Activated naive CD4-positive, alpha-beta T cell treated with anti-CD3 and anti-CD28 coated beads, Interleukin-2, amount 50 U/mL, for 72 hours (primary cell): ENCODE results near the gene ZNF8. TPM values are rescaled to one million over a fixed set of nuclear protein-coding genes. Genes with fewer than 3 reads are reported as not detected.

ENCODE experiments used
- ATAC-seq, 2 donors: fragments of 150-1000 bp; cut with Tn5 transposase; 2 replicates each; pipeline ENCODE4 v1.10.0; 2021; ENCODE audit warnings: mild to moderate bottlenecking in 2 of 2, moderate library complexity in 2 of 2
- DNase-seq, 2 donors: peaks; one replicate each; pipeline ENCODE4 v3.0.0; 2021 to 2022; ENCODE audit warnings: low spot score in 2 of 2
- H3K27ac Mint-ChIP-seq, 2 donors: one replicate each; pipeline ENCODE4 v1.8.0; 2022; ENCODE audit warnings: mild to moderate bottlenecking in 2 of 2, mixed read lengths in 2 of 2
- H3K36me3 Mint-ChIP-seq, 2 donors: one replicate each; pipeline ENCODE4 v1.8.0; 2022; ENCODE audit warnings: mixed read lengths in 2 of 2
- H3K9me3 Mint-ChIP-seq, 2 donors: one replicate each; pipeline ENCODE4 v1.8.0; 2022; ENCODE audit warnings: mixed read lengths in 2 of 2
- total RNA-seq, 2 donors: library from RNA; stranded (reverse); gene quantifications; one replicate each; pipeline ENCODE4 v1.2.3, GENCODE V29; 2022

ZNF8 gene
- total RNA-seq, 2 donors from 2014 or later: 4.5 to 5.6 TPM

DNA sequence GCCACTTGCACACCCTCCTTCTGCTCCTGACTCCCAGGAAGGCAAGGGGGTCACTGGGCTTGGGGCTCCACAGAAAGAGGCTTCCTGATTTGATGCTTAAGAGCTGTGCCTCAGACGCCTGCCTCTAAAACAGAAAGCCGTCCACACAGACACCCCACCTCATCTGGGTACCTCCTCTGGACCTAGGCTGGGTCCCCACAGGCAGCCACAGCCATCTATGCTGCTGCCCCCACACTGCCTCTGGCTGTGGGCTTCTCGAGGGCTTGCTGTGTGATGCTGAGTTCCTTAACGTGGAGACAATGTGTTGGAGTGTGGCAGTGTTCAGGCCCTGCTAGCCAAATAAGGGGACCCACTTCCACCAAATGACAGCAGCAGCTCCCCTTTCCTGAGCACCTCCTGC, 39.5 kb downstream of the ZNF8 start:
- Mint-ChIP-seq H3K36me3 (peaks cover 20 to 37% of the 10 kb centered on the region in 2 donors), H3K9me3 (peaks cover 0 to 5% of the 10 kb centered on the region in 2 donors), H3K27ac (no peak overlapping the region)
- DNase-seq (no peak), ATAC-seq (no peak)

DNA sequence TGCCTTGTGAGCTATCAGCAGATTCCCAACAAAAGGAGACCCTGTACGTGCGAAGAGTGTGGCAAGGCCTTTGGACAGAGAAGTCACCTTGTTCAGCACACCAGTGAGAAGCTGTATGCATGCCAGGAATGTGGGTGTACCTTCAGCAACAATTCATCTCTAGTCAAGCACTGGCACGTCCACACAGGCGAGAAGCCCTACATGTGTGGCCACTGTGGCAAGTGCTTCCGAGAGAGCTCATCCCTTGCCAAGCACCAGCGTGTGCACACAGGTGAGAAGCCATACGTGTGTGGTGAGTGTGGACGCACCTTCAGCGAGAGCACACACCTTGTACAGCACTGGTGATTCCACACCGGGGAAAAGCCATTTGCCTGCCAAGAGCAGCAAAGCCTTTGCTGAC, 40.5 kb downstream of the ZNF8 start:
- H3K27ac Mint-ChIP-seq: no peak overlapping the region
- no peak for DNase-seq
- H3K36me3 Mint-ChIP-seq: peaks cover 13 to 28% of the 10 kb centered on the region in 2 donors
- ATAC-seq: no peak
- peaks cover 0 to 5% of the 10 kb centered on the region in 2 donors for H3K9me3 Mint-ChIP-seq

DNA sequence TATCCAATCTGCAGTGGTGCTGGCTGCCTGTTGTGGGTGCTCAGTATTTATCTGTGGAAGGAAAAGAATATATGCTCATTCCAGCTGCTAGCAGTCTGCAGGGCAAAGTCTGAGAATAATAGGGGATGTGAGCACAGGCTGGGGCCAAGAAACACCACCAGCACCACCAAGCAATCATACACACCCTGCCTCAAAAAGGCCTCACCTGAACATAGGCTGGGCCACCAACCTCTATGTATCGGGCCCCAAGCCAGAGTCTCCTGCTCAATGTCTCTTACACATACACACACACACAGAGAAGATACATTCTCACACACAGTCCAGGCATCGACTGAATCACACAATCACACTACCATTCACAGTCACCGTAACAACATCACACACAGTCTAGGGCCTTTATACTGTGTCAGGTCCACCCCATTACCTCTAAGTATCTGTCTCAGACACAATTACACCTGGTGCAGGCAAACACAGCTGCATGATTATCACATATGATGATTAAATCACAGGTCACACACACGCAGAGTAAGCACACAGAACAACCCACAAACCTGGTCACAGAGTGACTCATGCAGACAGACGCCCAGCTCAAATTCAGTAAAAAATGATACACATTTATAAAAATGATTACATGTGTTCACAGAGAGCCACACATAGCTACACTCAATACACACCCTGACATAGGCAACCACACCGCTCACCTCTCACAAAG, 46.7 kb downstream of the ZNF8 start:
- peak in 1 of 2 donors; percentile 4 for ATAC-seq
- Mint-ChIP-seq H3K36me3 (peaks cover 4 to 8% of the 10 kb centered on the region in 2 donors), H3K27ac (no peak overlapping the region), H3K9me3 (no peaks in the 10 kb centered on the region)
- no peak for DNase-seq

DNA sequence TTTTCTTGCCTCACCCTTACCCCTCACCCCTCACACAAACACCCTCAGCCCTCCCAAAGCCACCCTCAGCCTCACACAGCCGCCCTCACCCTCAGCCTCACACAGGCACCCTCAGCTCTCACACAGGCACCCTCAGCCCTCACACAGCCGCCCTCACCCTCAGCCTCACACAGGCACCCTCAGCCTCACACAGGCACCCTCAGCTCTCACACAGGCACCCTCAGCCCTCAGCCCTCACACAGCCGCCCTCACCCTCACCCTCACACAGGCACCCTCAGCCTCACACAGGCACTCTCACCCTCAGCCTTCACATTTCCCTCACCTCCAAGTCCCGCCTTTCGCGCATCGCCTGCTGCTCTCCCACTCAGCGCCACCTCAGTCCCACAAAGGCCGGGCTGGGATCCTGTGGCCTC, 47.8 kb downstream of the ZNF8 start:
- Mint-ChIP-seq H3K36me3 (peaks cover 4 to 8% of the 10 kb centered on the region in 2 donors), H3K27ac (no peak overlapping the region), H3K9me3 (no peaks in the 10 kb centered on the region)
- DNase-seq (no peak), ATAC-seq (peak in 1 of 2 donors; percentile 39)

DNA sequence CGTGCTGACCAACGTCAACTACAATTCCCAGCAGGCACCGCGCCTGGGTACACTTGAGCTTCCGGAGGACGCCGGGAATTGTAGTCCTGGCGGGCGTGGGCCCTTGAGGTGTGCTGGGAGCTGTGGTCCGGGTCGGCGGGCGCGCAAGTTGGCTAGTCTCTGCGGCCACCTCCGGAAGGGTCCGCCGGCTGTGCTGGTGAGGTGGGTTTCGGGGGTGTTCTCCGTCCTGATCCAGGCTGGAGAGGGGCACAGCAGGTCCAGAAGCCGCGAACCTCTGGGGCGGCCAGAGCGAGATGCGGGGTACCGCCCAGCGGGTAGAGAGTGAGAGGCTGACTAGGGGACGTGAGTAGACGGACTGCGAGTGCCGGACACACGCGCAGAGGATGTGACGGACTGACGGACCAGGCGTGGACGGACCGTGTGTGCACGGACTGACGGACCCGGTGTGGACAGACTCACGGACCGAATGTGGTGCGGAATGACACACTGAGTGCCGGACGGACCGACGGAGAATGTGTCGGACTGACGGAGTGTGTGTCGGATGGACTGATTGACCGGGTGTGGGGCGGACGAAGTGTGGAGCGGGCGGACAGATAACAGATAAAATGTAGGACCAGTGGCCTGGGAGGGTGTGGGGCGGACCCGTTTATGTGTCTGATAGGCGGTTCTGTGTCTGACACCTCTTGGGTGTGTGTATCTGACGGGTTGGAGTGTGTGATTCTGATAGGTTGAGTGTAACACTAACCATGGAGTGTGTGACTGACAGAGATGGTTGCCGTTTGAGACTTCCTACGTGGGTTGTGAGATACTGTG, 48.4 kb downstream of the ZNF8 start, which contains the start of gene ZSCAN22:
Gene ZSCAN22, plus strand, starts transcription at position 81 of the 813 bp plus-strand sequence. CDS start 7,809 bp downstream, outside the sequence.
- Mint-ChIP-seq H3K36me3 (peaks cover 4 to 8% of the 10 kb centered on the region in 2 donors), H3K27ac (no peak within 1 kb of the TSS), H3K9me3 (no peaks in the 10 kb centered on the region)
- peak; percentile 90 to 92 for ATAC-seq
- DNase-seq: peak; percentile 87 to 91

DNA sequence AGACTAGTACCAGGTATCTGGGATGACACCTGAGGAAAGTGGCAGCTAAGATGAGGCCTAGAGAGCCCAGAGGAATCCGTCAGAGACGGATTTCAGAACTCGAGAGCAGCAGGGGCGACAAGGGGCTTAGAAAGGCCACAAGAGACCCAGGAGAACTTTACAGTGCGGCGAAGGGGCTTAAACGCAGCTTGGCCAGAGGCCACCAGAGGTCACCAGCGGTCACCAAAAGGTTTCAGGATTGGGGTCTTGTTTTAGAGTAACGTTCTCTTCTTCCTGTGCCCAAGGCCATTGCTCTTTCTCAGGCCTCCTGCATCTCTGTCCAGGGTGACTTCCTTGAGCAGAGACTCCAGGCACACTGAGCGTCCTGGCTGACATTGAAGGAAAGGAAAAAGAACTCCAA, 50.2 kb downstream of the ZNF8 start:
- H3K27ac Mint-ChIP-seq: no peak overlapping the region
- no peak for DNase-seq
- no peak for ATAC-seq
- H3K36me3 Mint-ChIP-seq: no peaks in the 10 kb centered on the region
- no peaks in the 10 kb centered on the region for H3K9me3 Mint-ChIP-seq

DNA sequence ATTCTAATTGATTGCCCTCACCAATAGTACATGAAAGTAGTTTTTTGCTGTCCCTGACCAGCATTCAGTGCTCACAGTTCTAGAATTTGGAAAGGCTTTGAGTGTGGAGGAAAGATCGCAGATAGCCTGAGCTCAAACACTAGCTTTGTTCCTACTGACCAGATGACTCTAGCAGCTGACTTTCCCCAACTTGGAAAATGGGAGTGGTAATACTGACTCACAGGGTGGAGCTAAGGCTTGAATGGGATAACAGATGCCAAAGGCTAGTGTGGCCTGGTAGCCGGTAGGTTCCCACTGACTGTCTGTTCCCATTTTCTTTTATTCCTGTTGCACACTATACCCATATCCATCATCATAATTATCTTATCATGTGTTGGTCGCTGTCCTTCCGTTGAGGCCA, 51.7 kb downstream of the ZNF8 start:
- DNase-seq (no peak), ATAC-seq (no peak)
- Mint-ChIP-seq H3K9me3 (no peaks in the 10 kb centered on the region), H3K36me3 (peaks cover 6 to 7% of the 10 kb centered on the region in 2 donors), H3K27ac (no peak overlapping the region)

DNA sequence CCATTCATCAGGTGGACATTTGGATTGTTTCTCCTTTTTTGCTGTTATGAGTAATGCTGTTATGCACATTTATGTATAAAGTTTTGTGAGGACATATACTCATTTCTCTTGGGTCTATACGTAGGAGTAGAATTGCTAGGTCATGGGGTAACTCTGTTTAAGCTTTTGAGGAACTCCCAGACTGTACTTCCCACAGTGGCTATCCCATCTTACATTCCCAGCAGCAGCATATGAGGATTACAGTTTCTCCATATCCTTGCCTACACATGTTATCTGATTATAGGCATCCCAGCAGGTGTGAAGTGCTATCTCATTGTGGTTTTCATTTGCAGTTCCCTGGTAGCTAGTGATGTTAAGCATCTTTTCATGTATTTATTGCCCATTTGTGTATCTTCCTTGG, 53.9 kb downstream of the ZNF8 start:
- Mint-ChIP-seq H3K27ac (no peak overlapping the region), H3K9me3 (no peaks in the 10 kb centered on the region), H3K36me3 (peaks cover 8 to 13% of the 10 kb centered on the region in 2 donors)
- ATAC-seq (no peak), DNase-seq (no peak)

DNA sequence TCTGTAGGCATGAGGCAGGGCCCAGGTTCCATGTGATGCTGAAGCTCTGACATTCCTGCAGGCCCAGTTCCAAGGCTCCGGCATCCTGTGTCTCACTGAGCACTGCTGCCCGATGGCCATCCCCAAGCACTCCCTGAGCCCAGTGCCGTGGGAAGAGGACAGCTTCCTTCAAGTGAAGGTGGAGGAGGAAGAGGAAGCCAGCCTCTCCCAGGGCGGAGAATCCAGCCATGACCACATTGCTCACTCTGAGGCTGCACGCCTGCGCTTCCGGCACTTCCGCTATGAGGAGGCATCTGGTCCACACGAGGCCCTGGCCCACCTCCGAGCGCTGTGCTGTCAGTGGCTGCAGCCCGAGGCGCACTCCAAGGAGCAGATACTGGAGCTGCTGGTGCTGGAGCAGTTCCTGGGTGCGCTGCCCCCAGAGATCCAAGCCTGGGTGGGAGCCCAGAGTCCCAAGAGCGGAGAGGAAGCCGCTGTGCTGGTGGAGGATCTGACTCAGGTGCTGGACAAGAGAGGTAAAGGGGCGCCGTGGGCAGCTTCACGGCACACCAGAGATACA, 56.0 kb downstream of the ZNF8 start:
- ATAC-seq (no peak), DNase-seq (no peak)
- Mint-ChIP-seq H3K36me3 (peaks cover 21 to 29% of the 10 kb centered on the region in 2 donors), H3K27ac (peak overlapping the region in 1 of 2 donors; percentile 60), H3K9me3 (peaks cover 0 to 4% of the 10 kb centered on the region in 2 donors)

DNA sequence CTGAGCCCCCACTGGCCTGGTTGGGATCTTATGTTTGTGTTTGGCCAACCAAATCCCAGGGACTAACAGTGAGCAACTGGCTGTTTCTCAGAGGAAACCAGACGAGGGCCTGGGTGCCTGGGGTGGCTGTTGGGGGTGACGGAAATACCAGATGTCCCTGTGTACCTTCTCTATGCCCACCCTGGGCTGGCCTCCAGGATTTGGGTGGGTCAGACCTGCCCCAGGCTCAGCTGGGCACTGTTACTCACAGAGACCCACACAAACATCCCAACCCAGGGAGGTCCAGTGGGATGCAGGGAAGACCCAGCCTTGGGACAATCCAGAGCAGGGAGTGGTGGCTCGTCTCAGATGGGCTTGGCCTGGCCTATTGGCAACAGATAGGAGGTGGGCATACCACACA, 56.9 kb downstream of the ZNF8 start:
- H3K27ac Mint-ChIP-seq: no peak overlapping the region
- peaks cover 25 to 34% of the 10 kb centered on the region in 2 donors for H3K36me3 Mint-ChIP-seq
- H3K9me3 Mint-ChIP-seq: peaks cover 0 to 4% of the 10 kb centered on the region in 2 donors
- ATAC-seq: no peak
- DNase-seq: no peak

DNA sequence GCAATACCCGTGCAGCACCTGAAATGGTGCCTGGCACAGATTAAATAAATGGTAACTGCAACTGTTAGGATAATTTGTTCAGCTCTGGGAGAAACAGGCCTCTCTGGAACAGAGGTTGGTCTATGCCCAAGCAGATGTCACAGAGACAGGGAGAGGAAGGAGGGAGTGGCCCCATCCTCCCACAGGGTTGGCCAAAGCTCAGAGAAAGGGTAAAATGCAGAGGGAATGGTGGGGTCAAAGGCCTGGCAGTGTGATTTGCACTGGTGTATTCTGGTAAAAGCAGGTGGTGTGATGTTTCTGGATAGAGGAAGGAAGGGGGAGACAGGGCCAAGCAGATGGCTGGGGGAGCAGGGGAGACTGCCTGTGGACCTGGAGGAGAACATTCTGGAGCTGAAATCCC, 57.5 kb downstream of the ZNF8 start:
- DNase-seq (no peak), ATAC-seq (no peak)
- H3K9me3 Mint-ChIP-seq: peaks cover 0 to 4% of the 10 kb centered on the region in 2 donors
- peaks cover 25 to 34% of the 10 kb centered on the region in 2 donors for H3K36me3 Mint-ChIP-seq
- no peak overlapping the region for H3K27ac Mint-ChIP-seq

DNA sequence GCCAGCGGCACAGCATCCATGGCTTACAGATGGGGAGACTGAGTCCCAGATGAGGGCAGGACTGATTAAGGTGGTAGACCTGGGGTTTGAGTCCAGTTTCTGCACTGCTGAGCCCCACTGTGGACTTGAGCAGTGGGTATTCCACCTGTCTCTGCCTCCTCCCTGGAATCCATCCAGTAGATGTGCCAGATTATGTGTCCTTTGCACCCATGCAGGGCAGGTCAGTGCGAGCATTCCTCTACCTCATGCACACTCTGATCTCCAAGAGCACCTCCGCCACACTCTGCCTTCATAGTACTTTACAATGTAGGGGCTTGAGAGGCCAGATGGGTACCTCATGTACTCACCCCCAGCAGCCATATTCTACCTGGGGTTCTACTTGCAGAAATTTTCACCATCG, 58.1 kb downstream of the ZNF8 start:
- Mint-ChIP-seq H3K36me3 (peaks cover 25 to 34% of the 10 kb centered on the region in 2 donors), H3K9me3 (peaks cover 0 to 4% of the 10 kb centered on the region in 2 donors), H3K27ac (no peak overlapping the region)
- no peak for ATAC-seq
- no peak for DNase-seq

DNA sequence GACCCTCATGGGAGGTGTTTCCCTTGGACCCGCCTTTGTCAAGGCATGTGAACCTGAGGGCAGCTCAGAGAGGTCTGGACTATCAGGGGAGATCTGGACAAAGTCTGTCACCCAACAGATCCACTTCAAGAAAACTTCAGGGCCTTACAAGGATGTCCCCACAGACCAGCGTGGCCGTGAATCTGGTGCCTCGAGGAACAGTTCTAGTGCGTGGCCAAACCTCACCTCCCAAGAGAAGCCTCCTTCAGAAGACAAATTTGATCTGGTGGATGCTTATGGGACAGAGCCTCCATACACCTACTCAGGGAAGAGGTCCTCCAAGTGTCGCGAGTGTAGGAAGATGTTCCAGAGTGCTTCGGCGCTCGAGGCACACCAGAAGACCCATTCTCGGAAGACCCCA, 59.6 kb downstream of the ZNF8 start:
- Mint-ChIP-seq H3K36me3 (peaks cover 30 to 34% of the 10 kb centered on the region in 2 donors), H3K9me3 (peaks cover 0 to 4% of the 10 kb centered on the region in 2 donors)

DNA sequence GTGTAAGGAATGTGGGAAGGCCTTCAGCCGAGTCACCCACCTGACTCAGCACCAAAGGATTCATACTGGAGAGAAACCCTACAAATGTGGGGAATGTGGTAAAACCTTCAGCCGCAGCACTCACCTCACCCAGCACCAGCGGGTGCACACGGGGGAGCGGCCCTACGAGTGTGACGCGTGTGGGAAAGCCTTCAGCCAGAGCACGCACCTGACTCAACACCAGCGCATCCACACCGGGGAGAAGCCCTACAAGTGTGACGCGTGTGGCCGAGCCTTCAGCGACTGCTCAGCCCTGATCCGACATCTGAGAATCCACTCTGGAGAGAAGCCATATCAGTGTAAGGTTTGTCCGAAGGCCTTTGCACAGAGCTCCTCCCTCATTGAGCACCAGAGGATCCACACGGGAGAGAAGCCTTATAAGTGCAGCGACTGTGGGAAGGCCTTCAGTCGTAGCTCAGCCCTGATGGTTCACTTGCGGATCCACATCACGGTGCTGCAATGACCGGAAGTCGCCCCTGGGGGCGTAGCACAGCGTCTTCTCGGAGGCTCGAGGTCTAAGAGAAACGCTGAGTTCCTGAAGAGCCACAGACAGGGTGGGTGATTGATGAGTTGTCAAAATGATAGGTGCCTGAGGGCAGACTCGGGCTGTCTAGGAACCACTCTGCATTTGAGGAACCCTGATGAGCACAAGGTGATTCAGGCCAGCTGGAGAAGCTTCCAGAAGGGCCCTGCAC, 60.2 kb downstream of the ZNF8 start:
- Mint-ChIP-seq H3K36me3 (peaks cover 30 to 34% of the 10 kb centered on the region in 2 donors), H3K9me3 (peaks cover 0 to 4% of the 10 kb centered on the region in 2 donors), H3K27ac (no peak overlapping the region)
- no peak for DNase-seq
- ATAC-seq: peak in 1 of 2 donors; percentile 13

More for the DNA sequence above, 59.6 kb downstream of the ZNF8 start:
- H3K27ac Mint-ChIP-seq: no peak overlapping the region
- ATAC-seq (no peak), DNase-seq (no peak)

DNA sequence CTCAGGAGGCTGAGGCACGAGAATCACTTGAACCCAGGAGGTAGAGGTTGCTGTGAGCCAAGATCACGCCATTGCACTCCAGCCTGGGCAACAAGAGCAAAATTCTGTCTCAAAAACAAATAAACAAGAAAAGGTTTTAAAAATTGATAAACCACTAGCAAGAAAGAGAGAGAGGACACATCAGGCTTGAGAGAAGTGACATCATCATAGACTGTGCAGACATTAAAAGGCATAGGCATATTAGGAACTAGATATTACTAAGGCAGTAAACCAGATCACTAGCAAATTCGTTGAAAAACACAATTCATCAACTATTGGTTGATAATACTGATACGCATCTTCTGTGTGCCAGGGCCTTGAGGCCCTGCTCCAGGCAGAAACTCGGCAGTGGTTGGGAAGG, 66.8 kb downstream of the ZNF8 start:
- no peak for DNase-seq
- no peak for ATAC-seq
- Mint-ChIP-seq H3K27ac (peak overlapping the region; percentile 56 to 84), H3K9me3 (no peaks in the 10 kb centered on the region), H3K36me3 (peaks cover 10 to 14% of the 10 kb centered on the region in 2 donors)
